HG02798 (cell line): ENCODE results near the gene TERB2.
"Not testable (repeated sequence)": the region's sequence is repeated elsewhere in the genome, so short reads cannot be mapped to it uniquely, and the experiment has no call there.

Experiments
- ATAC-seq: cut with Tn5 transposase; IDR thresholded peaks from one replicate; pipeline ENCODE4 v1.9.1; 2021; ENCODE audit warnings: mild to moderate bottlenecking; ENCODE audit not compliant: unreplicated experiment, poor library complexity

Gene TERB2, protein sequence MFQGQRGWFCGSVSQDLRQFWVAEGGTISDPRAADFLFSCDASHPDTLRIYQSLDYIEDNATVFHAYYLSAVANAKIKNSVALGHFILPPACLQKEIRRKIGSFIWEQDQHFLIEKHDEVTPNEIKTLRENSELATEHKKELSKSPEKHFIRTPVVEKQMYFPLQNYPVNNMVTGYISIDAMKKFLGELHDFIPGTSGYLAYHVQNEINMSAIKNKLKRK

DNA sequence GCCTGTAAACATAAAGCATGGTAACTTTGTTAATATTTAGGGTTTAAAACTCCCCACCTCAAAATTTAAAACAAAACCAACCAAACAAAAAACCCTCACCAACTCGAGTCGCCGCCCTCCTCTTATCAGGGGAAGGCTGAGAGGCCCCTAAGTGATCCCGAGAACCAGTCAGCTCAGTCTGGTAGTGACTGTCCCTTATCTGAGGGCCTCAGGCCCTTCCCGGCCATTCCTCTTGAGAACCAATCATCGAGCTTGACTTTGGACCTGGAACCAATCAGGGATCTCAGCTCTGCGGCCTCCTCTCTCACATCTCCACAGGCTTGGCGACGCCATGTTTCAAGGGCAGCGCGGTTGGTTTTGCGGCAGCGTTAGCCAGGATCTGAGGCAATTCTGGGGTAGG is at the start of gene TERB2:
TERB2 (plus strand) TSS at position 300 of the 400 bp plus-strand sequence; CDS start at position 332, 32 bp downstream.
- ATAC-seq, result no peak

DNA sequence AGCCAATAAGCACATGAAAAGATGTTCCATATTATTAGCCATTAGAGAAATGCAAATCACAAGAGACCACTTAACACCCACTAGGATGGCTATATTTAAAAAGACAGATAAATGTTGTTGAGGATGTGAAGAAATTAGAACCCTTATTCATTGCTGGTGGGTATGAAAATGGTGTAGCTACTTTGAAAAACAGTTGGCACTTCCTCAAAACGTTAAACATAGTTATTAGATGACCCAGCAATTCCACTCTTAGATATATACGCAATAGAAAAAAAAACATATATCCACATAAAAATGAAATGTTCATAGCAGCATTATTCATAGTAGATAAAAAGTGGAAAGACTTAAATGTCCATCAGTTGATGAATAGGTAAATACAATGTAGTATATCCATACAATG is 47.1 kb upstream of the TERB2 start:
- ATAC-seq, result no peak

DNA sequence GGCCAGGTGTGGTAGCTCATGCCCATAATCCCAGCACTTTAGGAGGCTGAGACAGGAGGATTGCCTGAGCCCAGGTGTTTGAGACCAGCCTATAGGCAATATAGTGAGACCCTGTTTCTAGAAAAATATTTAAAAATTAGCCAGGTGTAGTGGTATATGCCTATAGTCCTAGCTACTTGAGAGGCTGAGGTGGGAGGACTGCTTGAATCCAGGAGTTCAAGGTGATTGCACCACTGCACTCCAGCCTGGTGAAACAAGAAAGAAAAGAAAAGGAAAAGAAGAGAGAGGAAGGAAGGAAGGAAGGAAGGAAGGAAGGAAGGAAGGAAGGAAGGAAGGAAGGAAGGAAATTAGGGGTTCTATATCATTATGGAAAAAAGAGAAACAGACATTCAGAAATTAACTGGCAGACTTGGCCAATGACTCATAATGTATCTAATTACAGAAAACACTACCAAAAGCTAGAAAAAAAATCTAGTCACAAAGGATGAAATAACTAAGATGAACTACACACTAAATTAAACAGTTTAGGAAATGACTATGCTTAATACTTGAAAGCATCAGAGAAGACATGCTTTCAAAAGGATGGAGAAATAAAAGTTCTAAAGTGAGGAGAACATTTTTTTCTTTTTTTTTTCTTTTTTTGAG is 45.4 kb upstream of the TERB2 start:
- no peak for ATAC-seq

DNA sequence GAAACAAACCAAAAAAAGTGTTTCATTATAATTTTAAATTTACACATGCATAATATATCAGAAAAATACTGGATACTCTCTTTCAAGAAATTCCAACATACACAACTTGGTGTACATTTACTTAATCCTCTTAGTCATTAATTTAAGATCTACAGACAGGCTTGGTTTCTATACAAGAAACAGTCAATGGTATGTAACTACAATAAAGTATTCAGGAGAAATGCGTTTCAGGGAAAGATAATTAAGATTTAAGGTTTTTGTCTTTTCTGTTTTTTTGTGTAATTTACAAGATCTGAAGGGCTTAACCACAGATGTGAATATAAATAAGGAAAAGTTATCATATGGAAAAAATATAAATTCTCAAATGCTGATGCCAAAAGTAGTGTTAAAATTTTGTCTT is 44.3 kb upstream of the TERB2 start:
- not testable (repeated sequence) for ATAC-seq

DNA sequence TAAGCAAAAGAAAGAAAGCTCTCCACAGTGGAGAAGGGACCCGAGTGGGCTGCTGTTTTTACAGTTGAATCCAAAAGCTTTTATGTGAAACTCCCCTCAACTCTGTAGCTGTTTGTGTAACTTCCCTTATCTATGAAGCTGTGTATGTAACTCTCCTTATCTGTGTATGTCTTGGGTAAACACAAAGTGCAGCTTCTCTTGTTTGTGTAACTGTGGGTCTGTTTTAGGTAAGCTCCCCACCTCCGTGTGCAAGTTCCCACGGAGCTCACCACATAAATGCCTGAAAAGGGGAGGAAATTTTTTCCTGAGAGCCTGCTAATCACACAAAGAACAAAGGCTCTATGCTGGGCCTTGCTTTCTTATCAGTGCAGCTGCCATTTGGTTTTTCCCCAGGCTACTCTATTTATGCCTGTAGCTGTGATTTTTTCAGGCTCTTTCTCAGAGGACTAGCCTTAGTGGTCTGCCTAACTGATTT is 43.5 kb upstream of the TERB2 start:
- not testable (repeated sequence) for ATAC-seq

DNA sequence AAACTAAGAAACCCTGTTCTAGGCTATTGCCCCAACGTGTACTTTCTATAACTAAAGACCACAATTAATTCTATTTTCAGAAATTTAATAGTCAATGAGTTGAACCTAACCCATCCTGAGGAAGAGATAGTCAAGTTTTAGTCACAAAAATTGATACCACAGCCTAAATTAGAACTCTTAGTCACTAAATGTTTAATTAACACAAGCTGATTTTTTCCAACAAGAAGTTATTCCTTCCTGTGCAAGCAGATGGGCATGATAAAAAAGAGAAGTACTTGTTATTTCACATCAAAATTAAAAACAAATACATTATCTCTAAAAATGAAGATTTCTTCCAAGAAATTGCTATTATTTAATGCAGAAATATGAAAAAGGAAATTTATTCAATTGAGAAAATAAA is 38.4 kb upstream of the TERB2 start:
- no peak for ATAC-seq

DNA sequence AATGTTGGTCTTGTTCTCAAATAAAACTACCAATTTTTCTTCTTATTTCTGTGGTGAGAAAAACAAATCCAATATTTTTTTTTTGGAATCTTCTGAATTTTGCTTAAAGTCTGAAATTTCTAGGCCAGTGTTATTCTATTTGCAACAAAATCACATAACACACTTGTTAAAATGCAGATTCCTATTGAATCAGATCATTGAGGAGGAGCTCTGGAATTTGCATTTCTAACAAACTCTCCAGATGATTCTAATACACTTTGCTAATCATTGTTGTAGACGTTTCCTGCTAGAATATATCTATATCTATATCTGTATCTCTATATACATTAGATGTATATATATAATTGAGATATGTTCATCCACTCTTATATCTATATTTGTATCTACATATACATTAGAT is 27.8 kb upstream of the TERB2 start:
- not testable (repeated sequence) for ATAC-seq

DNA sequence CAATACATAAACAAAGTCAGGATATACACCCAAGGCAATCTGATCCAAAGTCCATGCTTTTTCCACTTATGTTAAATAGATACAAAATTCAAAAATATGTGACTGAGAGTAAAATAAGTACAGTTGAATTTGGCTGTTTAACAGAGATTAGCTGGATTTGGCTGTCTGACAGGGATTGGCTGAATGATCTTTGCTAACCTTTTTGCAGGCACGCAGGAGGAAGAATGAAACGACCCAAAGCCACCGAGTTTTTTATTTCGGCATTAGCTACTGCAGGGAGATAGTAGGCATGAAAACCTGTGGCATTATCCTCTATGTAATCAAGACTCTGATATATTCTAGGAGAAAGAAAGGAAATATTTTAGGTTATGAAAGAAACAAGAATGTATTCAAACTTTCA is 26.2 kb upstream of the TERB2 start:
- not testable (repeated sequence) for ATAC-seq

DNA sequence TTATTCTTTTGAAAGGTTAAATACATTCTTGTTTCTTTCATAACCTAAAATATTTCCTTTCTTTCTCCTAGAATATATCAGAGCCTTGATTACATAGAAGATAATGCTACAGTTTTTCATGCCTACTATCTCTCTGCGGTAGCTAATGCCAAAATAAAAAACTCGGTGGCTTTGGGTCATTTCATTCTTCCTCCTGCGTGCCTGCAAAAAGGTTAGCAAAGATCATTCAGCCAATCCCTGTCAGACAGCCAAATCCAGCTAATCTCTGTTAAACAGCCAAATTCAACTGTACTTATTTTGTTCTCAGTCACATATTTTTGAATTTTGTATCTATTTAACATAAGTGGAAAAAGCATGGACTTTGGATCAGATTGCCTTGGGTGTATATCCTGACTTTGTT is 1.8 kb downstream of the TERB2 start:
- ATAC-seq, result not testable (repeated sequence)

DNA sequence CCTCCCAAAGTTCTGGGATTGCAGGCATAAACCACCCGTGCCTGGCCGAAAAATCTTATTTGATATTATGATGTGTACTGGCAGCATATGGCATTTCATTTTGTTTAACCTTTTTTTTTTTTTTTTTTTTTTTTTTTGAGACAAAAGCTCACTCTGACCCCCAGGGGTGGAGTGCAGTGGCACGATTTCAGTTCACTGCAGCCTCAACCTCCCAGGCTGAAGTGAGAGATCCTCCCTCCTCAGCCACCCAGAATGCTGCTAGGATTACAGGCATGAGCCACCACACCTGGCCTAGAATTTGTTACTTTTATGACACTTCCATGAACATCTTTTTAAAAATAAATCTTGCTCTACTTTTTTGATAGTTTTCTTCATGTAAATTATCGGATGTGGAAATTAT is 12.0 kb downstream of the TERB2 start:
- no peak for ATAC-seq

DNA sequence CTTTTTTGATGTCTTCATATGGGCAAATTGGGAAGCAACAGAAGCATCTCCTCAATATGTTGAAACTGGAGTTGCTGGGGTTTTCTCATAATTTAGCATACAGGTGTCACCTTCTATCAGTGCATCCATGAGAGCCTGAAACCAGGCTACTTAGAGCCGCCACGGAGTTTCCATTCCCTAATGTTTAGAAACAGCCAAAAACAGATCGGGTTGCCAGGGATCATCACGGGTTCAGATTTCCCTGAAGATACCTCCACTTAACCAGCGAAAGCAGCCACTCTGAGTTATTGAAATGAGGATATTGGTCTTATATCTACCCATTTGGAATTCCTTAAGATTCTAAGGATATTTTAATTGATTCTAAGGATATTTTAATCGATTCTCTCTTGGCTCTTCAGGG is 14.5 kb downstream of the TERB2 start:
- no peak for ATAC-seq

DNA sequence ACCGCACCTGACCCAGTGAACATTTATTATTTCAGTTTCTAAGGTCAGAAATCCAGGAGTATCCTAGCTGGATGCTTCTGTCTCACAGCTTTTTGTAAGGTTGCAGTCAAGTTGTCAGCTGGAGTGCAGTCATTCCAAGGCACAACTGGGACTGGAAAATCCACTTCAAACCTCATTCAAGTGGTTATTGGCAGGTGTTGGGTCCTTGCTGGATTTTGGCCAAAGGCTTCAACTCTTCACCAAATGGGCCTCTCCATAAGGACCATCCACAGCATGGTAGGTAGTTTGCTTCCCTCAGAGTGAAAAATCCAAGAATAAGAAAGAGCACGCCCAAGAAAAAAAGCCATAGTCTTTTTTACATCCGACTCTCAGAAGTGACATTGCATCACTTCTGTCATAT is 19.7 kb downstream of the TERB2 start:
- not testable (repeated sequence) for ATAC-seq

DNA sequence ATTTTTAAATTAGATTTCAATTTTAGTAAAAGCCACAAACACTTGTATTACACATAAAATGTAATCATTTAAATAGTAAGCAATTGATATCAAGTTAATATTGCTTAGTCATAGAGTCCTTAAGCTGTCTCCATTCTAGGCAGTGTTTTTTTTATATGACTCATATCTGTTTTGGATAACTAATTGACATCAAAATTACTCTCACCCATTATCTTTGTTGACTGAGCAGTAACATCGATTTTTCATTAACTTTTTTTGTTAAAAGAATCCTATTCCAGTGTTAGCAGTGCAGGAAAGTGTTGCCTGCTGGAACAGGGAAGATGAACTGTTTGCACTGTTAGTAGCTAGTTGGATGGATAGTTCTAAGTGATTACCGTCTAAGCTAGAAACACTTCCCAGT is 21.3 kb downstream of the TERB2 start:
- not testable (repeated sequence) for ATAC-seq

DNA sequence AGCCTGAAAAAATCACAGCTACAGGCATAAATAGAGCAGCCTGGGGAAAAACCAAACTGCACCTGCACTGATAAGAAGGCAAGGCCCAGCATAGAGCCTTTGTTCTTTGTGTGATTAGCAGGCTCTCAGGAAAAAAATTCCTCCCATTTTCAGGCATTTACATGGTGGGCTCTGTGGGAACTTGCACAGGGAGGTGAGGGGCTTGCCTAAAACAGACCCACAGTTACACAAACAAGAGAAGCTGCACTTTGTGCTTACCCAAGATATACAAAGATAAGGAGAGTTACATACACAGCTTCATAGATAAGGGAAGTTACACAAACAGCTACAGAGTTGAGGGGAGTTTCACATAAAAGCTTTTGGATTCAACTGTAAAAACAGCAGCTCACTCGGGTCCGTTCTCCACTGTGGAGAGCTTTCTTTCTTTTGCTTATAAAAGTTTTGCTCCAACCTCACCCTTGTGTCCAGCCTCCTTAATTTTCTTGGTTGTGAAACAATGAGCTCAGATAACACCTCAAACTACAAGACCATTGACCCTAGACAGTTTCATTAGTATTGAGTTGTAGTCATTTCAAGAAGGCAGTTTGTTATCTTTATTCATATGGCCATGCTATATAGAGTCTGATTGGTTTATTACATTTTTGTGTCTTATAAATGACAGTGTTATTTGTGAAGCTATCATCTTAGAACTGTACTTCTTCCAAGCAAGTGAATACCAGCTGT is 23.3 kb downstream of the TERB2 start:
- not testable (repeated sequence) for ATAC-seq

DNA sequence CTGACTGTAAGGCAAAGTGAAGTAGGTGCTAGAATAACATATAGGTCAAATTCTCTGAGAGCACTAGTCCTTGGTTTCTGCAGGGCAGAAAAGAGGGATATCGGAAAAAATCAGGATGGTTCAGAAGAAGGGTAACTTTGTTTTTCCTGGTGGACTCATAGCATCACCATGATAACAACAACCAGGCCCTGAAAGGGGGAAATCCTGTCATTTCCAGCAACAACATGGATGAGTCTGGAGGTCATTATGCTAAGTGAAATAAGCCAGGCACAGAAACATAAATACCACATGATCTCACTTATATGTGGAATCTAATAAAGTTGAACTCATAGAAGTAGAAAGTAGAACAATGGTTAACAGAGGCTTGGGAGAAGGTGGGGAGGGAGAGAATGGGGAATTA is 27.7 kb downstream of the TERB2 start:
- ATAC-seq, result not testable (repeated sequence)

DNA sequence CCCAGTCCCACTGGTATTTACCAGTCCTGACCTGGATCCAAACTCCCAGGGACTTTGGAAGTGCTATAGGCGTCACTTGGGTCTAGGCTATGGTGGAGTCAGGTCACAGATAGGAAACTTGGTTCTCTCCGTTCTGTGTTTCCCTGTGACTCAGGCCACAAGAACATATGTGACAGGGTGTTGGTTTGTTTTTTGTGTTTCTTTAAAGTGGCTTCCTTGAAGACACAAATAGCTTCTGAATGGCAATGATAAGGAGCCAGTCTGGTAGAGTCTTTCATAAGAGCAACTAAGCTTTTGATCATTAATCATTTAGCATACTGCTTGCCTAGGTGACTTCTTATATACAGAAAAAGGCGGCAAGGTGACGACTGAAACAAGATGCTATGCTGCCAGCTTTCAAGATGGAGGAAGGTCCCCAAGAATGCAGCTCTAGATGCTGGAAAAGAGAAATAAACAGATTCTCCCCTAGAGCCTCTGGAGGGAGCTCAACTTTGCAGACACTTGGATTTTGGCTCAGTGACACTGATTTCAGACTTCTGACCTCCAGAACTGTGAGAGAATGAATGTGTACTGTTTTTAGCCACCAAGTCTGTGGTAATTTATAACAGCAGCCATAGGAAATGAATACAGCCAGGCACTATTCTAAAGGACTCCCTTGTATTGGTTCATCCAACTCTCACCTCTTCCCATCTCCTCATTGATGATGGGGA is 30.0 kb downstream of the TERB2 start:
- ATAC-seq, result not testable (repeated sequence)

DNA sequence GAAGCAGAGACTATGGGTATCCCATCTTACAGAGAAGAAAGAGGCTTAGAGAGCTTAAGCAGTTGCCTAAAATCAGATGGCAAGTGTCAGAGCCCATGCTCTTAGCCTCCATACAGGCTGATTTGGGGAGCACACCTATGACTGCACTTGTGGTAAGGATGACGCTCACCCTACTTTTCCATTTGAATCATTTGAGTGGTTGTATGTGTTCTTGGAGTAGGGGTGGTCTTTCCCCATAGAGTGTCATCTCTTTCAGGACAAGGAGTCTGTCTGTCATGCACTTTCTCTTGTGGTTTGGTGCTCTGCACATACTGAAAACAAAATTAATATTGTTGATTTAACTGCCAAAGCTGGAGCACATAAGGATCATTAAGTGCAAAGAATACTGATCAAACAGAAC is 31.2 kb downstream of the TERB2 start:
- not testable (repeated sequence) for ATAC-seq

DNA sequence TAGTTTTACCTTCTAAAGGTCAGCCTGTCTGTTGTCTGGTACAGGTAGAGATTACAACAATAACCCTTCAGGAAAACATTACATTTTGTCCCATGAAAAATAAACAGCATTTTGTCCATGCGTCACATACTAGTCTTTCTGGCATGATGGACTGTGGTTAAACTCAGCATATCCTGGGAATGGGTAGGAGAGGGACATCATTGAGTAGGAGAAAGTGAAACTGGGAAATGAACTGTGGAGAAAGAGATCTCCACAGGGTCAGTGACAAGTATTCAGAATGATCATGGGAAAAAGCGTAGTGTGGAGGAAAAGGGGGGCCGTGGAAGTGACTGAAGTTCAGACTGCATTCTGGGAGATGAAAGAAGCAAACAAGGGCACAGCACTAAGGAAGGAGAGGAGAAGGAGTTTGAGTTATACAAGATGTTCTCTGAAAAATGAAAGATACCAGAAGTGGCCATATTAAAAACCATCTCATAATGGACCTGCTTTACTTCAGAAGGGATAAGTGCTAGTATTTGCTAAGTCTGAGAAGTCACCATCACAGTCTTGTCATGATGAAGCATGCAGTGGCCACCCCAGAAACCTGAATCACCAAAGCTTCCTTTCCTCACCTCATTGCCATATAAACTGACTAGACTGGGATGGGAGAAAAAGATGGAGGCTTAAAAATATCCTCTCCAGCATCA is 31.8 kb downstream of the TERB2 start:
- not testable (repeated sequence) for ATAC-seq

DNA sequence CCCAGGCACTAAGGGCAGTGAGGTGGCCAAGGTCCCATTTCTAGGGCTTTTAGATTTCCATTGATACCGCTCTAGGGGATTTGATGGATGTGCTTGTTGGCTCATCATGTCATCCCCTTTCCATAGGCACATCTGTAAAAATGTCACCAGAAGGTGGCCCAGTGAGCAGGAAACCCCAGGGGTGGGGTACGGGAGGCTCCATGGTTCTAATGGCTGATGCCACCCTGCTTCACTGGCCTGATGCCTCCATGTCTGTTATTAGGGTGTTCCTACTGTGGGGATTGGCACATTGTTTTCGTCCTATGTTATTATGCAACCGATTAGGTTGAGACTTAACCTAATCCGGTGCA is 32.4 kb downstream of the TERB2 start:
- not testable (repeated sequence) for ATAC-seq

DNA sequence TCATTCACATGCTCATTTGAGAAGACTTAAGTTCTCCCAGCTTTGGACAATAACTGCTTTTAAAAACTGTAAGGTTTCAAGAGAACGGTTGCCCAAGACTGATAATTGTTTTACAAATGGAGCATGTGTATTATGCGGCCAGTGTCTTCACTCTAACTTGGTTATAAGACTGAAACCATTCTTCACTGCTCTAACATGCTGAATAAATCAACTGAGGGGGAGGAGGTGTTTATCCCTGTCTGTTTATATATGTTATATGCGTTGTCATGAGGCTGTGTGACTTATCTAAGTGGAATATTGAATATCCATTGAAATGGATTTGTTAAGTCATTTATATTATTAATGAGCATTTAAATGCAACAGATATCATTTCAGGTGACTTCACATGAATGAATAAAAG is 41.1 kb downstream of the TERB2 start:
- not testable (repeated sequence) for ATAC-seq
